ENCODE data around the gene XYLT1. TPM values are rescaled to one million over a fixed set of nuclear protein-coding genes. Genes with fewer than 3 reads are reported as not detected.

Gene XYLT1
- polyA plus RNA-seq, 1 of the 3 experiments (the other 2 are of a cell fraction): 17.6 TPM

DNA sequence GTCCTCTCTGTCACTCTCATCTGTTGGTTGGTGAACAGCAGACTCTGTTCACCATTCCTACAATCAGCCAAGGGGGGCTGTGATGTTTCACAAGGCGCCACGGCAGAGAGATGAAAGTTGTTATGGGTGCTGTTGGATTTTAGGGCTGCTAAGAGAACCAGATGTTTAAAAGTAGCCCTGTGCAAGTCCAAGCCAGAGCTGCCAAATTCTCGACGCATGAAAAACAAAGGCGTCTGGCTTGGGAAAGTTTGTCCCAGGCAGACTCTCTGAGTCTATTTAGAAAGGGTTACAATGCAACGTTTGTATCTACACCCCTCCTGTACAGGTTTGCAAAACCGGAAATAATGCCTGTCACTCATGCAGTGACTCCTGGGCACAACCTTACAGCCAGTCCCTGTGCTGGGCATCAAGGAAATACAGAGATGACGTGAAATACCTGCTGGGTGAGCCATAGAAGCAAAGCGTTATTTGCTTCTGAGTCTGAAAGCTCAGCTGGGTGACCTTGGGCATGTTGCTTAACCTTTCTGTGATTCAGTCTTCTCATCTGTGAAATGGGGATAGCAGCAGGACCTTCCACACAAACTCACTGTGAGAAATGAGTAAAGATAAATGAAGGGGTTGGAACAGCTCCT is 74.8 kb downstream of the XYLT1 start:
- no peak for TF ChIP-seq RFX5 (IDR thresholded peaks at IDR 0.05; ENCODE audit: low read length)
- TF ChIP-seq FOXJ3 (CRISPR knock-in tag; IDR thresholded peaks at IDR 0.05): no peak
- TF ChIP-seq REST (IDR thresholded peaks at IDR 0.05; ENCODE audit: low read depth, low read length): no peak
- no peak for TF ChIP-seq MEF2A (IDR thresholded peaks at IDR 0.05; ENCODE audit: borderline replicate concordance, low read depth)
- TF ChIP-seq TEAD4 (IDR thresholded peaks at IDR 0.05; ENCODE audit: borderline replicate concordance, insufficient read depth): no peak
- no peak for TF ChIP-seq GATA2 (CRISPR knock-in tag; IDR thresholded peaks at IDR 0.05)
- no peak for TF ChIP-seq EZH2phosphoT487 (IDR thresholded peaks at IDR 0.05; ENCODE audit: borderline replicate concordance, low read depth)
- no peak for TF ChIP-seq PBX3 (IDR thresholded peaks at IDR 0.05)
- TF ChIP-seq, protein P1, sequence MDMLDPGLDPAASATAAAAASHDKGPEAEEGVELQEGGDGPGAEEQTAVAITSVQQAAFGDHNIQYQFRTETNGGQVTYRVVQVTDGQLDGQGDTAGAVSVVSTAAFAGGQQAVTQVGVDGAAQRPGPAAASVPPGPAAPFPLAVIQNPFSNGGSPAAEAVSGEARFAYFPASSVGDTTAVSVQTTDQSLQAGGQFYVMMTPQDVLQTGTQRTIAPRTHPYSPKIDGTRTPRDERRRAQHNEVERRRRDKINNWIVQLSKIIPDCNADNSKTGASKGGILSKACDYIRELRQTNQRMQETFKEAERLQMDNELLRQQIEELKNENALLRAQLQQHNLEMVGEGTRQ (IDR thresholded peaks at IDR 0.05; ENCODE audit: borderline replicate concordance, low read depth, low read length): no peak
- no peak for TF ChIP-seq POLR2AphosphoS5 (IDR thresholded peaks at IDR 0.05; ENCODE audit: low read depth, low read length)
- no peak for TF ChIP-seq NFIC (IDR thresholded peaks at IDR 0.05; ENCODE audit: borderline replicate concordance)
- TF ChIP-seq, protein P2, sequence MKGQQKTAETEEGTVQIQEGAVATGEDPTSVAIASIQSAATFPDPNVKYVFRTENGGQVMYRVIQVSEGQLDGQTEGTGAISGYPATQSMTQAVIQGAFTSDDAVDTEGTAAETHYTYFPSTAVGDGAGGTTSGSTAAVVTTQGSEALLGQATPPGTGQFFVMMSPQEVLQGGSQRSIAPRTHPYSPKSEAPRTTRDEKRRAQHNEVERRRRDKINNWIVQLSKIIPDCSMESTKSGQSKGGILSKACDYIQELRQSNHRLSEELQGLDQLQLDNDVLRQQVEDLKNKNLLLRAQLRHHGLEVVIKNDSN (IDR thresholded peaks at IDR 0.05; ENCODE audit: borderline replicate concordance, low read depth): no peak
- TF ChIP-seq RCOR1 (IDR thresholded peaks at IDR 0.05; ENCODE audit: low read length): no peak
- TF ChIP-seq RAD21 (IDR thresholded peaks at IDR 0.05; ENCODE audit: low read length): no peak
- TF ChIP-seq YY1 (IDR thresholded peaks at IDR 0.05; ENCODE audit: low read depth): no peak
- TF ChIP-seq GABPA (IDR thresholded peaks at IDR 0.05; ENCODE audit: low read depth): no peak
- TF ChIP-seq JUND (IDR thresholded peaks at IDR 0.05): no peak
- no peak for TF ChIP-seq TAF1 (IDR thresholded peaks at IDR 0.05; ENCODE audit: borderline replicate concordance, low read depth, low read length)
- peaks cover 4 to 62% of the 10 kb centered on the region in 2 experiments; a peak in 3 of 4 replicates for H3K4me1 ChIP-seq (ENCODE audit: control insufficient read depth in 1 of 2, insufficient read depth in 2 of 2, low read depth in 1 of 2, low read length in 1 of 2)
- peaks cover 0 to 25% of the 10 kb centered on the region in 2 experiments for H3K36me3 ChIP-seq (replicated peaks in 1 of 2; ENCODE audit: control insufficient read depth in 1 of 2, insufficient read depth in 2 of 2, low read length in 1 of 2)
- DNase-seq: no peak
- no peaks in the 10 kb centered on the region for H3K27me3 ChIP-seq (ENCODE audit: insufficient read depth)
- no peak overlapping the region for H3K4me2 ChIP-seq
- peak overlapping the region; percentile 56 to 94; a peak in 3 of 4 replicates for H3K27ac ChIP-seq (ENCODE audit: low read depth in 2 of 2, low read length in 1 of 2)
- POLR2A ChIA-PET: no interaction called here
- no peaks in the 10 kb centered on the region for H3K9me3 ChIP-seq
- 73% methylated on average over 9 of the region's 9 CpGs for WGBS (ENCODE audit: low lambda C conversion rate)
- H3K4me3 ChIP-seq (ENCODE audit: low read depth in 2 of 2, low read length in 1 of 2): no peak overlapping the region
- H3K9ac ChIP-seq: no peak overlapping the region
- peaks cover 100% of the 10 kb centered on the region for H3K79me2 ChIP-seq (ENCODE audit: insufficient read depth)
- H3F3A ChIP-seq (replicated peaks; ENCODE audit: insufficient read depth): peaks cover 32% of the 10 kb centered on the region
- CTCF ChIA-PET: interaction anchor here (0.6 to 2.5 kb wide), 5 partner anchors 20 to 1475 kb away, joined by 3 to 9 read pairs (median 3); no protein-coding TSS in a partner anchor
- no peak overlapping the region for H2AFZ ChIP-seq (ENCODE audit: low read depth)
- H3K9me2 ChIP-seq: no peaks in the 10 kb centered on the region
- peaks cover 99% of the 10 kb centered on the region for H4K20me1 ChIP-seq (ENCODE audit: insufficient read depth)

Measured in SK-N-SH (cell line).